ENCODE data around the gene ZBED3. TPM values are rescaled to one million over a fixed set of nuclear protein-coding genes. Genes with fewer than 3 reads are reported as not detected.
"Not testable (repeated sequence)": the region's sequence is repeated elsewhere in the genome, so short reads cannot be mapped to it uniquely, and the experiment has no call there.

Gene ZBED3
- total and polyA plus RNA-seq, 2 donors (not counting 3 experiments of a cell fraction or from before 2014, with no cell fraction given): 11.8 to 15.9 TPM

GRCh38 chr5:77080905-77081304, 6.2 kb downstream of the ZBED3 start:
- Histone ChIP-seq H2AFZ (ENCODE audit: low read depth, low read length) (no peak overlapping the region), H3K27me3 (ENCODE audit: control insufficient read depth in 2 of 2, insufficient read depth in 2 of 2, low read length in 2 of 2) (no peaks in the 10 kb centered on the region), H3K79me2 (ENCODE audit: control insufficient read depth, insufficient read depth, low read length) (no peaks in the 10 kb centered on the region), H3K4me2 (ENCODE audit: insufficient read depth, low read length) (no peak overlapping the region), H3K9me1 (replicated peaks; ENCODE audit: control insufficient read depth, extremely low read depth, insufficient read depth, low read length) (no peaks in the 10 kb centered on the region), H3K4me3 (replicated peaks in 1 of 3; ENCODE audit: insufficient read depth in 1 of 3, low read depth in 1 of 3, low read length in 3 of 3) (no peak overlapping the region), H4K20me1 (replicated peaks; ENCODE audit: control insufficient read depth, extremely low read depth, insufficient read depth, low read length) (no peaks in the 10 kb centered on the region), H3K9me3 (replicated peaks; ENCODE audit: control insufficient read depth, insufficient read depth, low read length) (no peaks in the 10 kb centered on the region), H3K27ac (ENCODE audit: insufficient read depth, low read depth, low read length) (no peak overlapping the region), H3K4me1 (ENCODE audit: control insufficient read depth, extremely low read depth, insufficient read depth, low read length) (peaks cover 7% of the 10 kb centered on the region), H3K9ac (replicated peaks; ENCODE audit: extremely low read depth, insufficient read depth, low read length) (no peak overlapping the region), H3K36me3 (ENCODE audit: control insufficient read depth in 2 of 2, extremely low read depth in 1 of 2, insufficient read depth in 2 of 2, low read length in 2 of 2) (peaks cover 0 to 2% of the 10 kb centered on the region in 2 experiments)
- POLR2A ChIA-PET: no interaction called here
- TF ChIP-seq JUN (IDR thresholded peaks at IDR 0.05; ENCODE audit: borderline replicate concordance, insufficient read depth, insufficient read length, low read depth) (no peak), MAX (IDR thresholded peaks at IDR 0.05; ENCODE audit: insufficient read depth, insufficient read length) (no peak), POLR2AphosphoS5 (IDR thresholded peaks at IDR 0.05; ENCODE audit: insufficient read depth, low read depth, low read length) (no peak), POLR2A (IDR thresholded peaks at IDR 0.05; ENCODE audit: low read depth, low read length) (no peak), EZH2 (IDR thresholded peaks at IDR 0.05; ENCODE audit: borderline replicate concordance, low read depth, low read length, severe bottlenecking) (no peak), CTCF (IDR thresholded peaks at IDR 0.05; ENCODE audit: extremely low read depth in 1 of 2, insufficient read depth in 1 of 2, low read depth in 1 of 2, low read length in 2 of 2) (no peak), MYC (IDR thresholded peaks at IDR 0.05; ENCODE audit: low read depth, low read length) (no peak), GATA2 (IDR thresholded peaks at IDR 0.05; ENCODE audit: insufficient read depth, insufficient read length, low read depth, low read length) (no peak), FOS (IDR thresholded peaks at IDR 0.05; ENCODE audit: borderline replicate concordance, insufficient read depth, low read length) (no peak)
- dilution Hi-C loops (cut with MboI; ENCODE audit: extremely low pct_ligation_motif_present, low sequenced_read_pairs): no loop called here
- FAIRE-seq: no peak
- intact Hi-C loops (cut with micrococcal nuclease): no loop called here
- DNase-seq (ENCODE audit: low read depth, low spot score): no peak
- CTCF ChIA-PET: no interaction called here
- no TSS peak for BruUV-seq (replicated peaks)

GRCh38 chr5:77080479-77080878, 6.6 kb downstream of the ZBED3 start:
- FAIRE-seq, POLR2A ChIA-PET: not testable (repeated sequence)

More at GRCh38 chr5:77080479-77080878, 6.6 kb downstream of the ZBED3 start:
- H3K4me1 ChIP-seq (ENCODE audit: control insufficient read depth, extremely low read depth, insufficient read depth, low read length); intact Hi-C loops (cut with micrococcal nuclease); dilution Hi-C loops (cut with MboI; ENCODE audit: extremely low pct_ligation_motif_present, low sequenced_read_pairs); H3K4me3 ChIP-seq (replicated peaks in 1 of 3; ENCODE audit: insufficient read depth in 1 of 3, low read depth in 1 of 3, low read length in 3 of 3); CTCF ChIA-PET; H3K9me1 ChIP-seq (replicated peaks; ENCODE audit: control insufficient read depth, extremely low read depth, insufficient read depth, low read length); H3K9ac ChIP-seq (replicated peaks; ENCODE audit: extremely low read depth, insufficient read depth, low read length); H3K36me3 ChIP-seq (ENCODE audit: control insufficient read depth in 2 of 2, extremely low read depth in 1 of 2, insufficient read depth in 2 of 2, low read length in 2 of 2); H3K9me3 ChIP-seq (replicated peaks; ENCODE audit: control insufficient read depth, insufficient read depth, low read length); H3K79me2 ChIP-seq (ENCODE audit: control insufficient read depth, insufficient read depth, low read length); H3K4me2 ChIP-seq (ENCODE audit: insufficient read depth, low read length); DNase-seq (ENCODE audit: low read depth, low spot score); BruUV-seq (replicated peaks); H3K27ac ChIP-seq (ENCODE audit: insufficient read depth, low read depth, low read length); H3K27me3 ChIP-seq (ENCODE audit: control insufficient read depth in 2 of 2, insufficient read depth in 2 of 2, low read length in 2 of 2); H2AFZ ChIP-seq (ENCODE audit: low read depth, low read length); H4K20me1 ChIP-seq (replicated peaks; ENCODE audit: control insufficient read depth, extremely low read depth, insufficient read depth, low read length): not testable (repeated sequence)

Data from endothelial cell of umbilical vein (primary cell).